M059J (cell line): ENCODE results near the gene OR2T8. TPM values are rescaled to one million over a fixed set of nuclear protein-coding genes. Genes with fewer than 3 reads are reported as not detected.

Source experiments
- DNase-seq: peaks from one replicate; pipeline ENCODE4 v3.0.0-alpha.2; 2012; ENCODE audit warnings: low read depth
- total RNA-seq: library from RNA; depleted of rRNA; stranded (reverse); fragments of >200 nt; shearing (Covaris generic); gene quantifications from 2 replicates; pipeline ENCODE4 v1.2.3, GENCODE V29; 2014; rRNA removed

The OR2T8 gene
- total RNA-seq, 1 experiment from 2014 or later = not detected

- DNase-seq = no peak
These were observed 41.7 kb downstream of the OR2T8 start for GRCh38 chr1:247961791-247962190.

- peak; percentile 2 for DNase-seq
These were observed 43.0 kb downstream of the OR2T8 start for GRCh38 chr1:247962911-247963588.

- no peak for DNase-seq
These were observed 44.9 kb downstream of the OR2T8 start, which contains the start of gene OR2AK2 for GRCh38 chr1:247964933-247965332. TSS of gene OR2AK2 (plus strand) at chr1:247965233. CDS start at chr1:247965377, 144 bp downstream.

- DNase-seq = no peak
These were observed 46.6 kb downstream of the OR2T8 start for GRCh38 chr1:247966532-247967204.

Other genes starting within 250 kb of the OR2T8 start
- gene OR13G1, start 240.5 kb upstream of the OR2T8 start, total RNA-seq = not detected in 2 replicates
- gene OR6F1, start 203.6 kb upstream of the OR2T8 start, total RNA-seq = not detected in 2 replicates
- not detected in 2 replicates for gene OR14K1, start 181.6 kb upstream of the OR2T8 start, total RNA-seq
- gene OR14A2, start 172.1 kb upstream of the OR2T8 start, total RNA-seq = not detected in 2 replicates
- not detected in 2 replicates for gene OR1C1, start 159.7 kb upstream of the OR2T8 start, total RNA-seq
- not detected in 2 replicates for gene OR14A16, start 96.1 kb upstream of the OR2T8 start, total RNA-seq
- not detected in 2 replicates for gene OR11L1, start 78.4 kb upstream of the OR2T8 start, total RNA-seq
- not detected in 2 replicates for gene TRIM58, start 63.1 kb upstream of the OR2T8 start, total RNA-seq
- gene OR2W3, start 24.7 kb upstream of the OR2T8 start, total RNA-seq = not detected in 2 replicates
- gene OR2AJ1, start 4.6 kb downstream of the OR2T8 start, total RNA-seq = not detected in 2 replicates
- not detected in 2 replicates for gene OR2L8, start 28.6 kb downstream of the OR2T8 start, total RNA-seq
- not detected in 2 replicates for gene OR2AK2, start 45.0 kb downstream of the OR2T8 start, total RNA-seq
- not detected in 2 replicates for gene OR2L5, start 93.4 kb downstream of the OR2T8 start, total RNA-seq
- gene OR2L2, start 109.8 kb downstream of the OR2T8 start, total RNA-seq = not detected in 2 replicates
- not detected in 2 replicates for gene OR2L3, start 126.6 kb downstream of the OR2T8 start, total RNA-seq
- not detected in 2 replicates for gene OR2L13, start 174.9 kb downstream of the OR2T8 start, total RNA-seq
- not detected in 2 replicates for gene OR2M5, start 224.9 kb downstream of the OR2T8 start, total RNA-seq